ENCODE data around the gene ABHD15.

The ABHD15 gene

GRCh38 chr17:29582254-29582765 is 15.5 kb upstream of the ABHD15 start:
- no peak for DNase-seq (ENCODE audit: low spot score)

GRCh38 chr17:29581583-29582253 is 14.9 kb upstream of the ABHD15 start:
- no peak for DNase-seq (ENCODE audit: low spot score)

GRCh38 chr17:29579866-29580771 is 13.3 kb upstream of the ABHD15 start:
- DNase-seq (ENCODE audit: low spot score), result peak; percentile 96

GRCh38 chr17:29578626-29579485 is 12.0 kb upstream of the ABHD15 start:
- no peak for DNase-seq (ENCODE audit: low spot score)

DNA sequence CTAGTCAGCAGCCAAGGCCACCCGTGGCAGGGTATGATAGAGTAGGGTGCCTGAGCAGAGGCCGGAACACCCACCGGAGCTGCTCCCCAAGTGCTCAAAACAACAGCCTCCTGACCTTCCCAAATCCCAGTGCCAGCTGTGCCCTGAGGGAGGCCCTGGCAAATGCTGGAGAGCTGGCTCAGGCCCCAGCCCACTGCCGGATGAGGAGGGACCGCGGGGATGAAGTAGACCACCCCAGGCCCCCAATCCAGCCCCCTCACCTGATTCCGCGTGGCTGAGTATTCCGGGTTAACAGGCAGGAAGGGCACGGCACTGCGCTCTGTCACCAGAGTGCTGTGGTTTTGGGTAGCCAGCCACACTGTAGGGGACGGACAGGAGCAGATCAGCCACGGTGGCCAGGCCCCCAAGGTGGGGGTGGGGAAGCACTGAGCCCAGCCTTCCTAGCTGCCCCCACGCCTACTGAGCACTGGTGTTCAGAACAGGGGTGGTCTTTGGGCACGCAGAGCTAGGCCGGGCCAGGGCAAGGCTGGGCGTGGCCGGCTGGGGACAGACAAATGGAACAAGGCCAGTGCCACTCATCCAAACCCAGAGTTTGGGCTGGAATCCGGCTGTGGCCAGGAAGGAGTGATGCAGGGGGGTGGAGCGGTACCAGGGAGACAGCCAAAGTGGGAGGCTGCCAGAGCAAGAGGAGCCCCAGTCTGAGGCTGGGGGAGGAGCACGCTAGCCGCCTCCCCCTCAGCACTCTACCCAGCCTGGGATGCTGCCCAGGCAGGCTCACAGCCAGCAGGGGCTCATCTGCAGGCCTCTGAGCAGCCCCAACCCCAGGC is 10.8 kb upstream of the ABHD15 start:
- DNase-seq (ENCODE audit: low spot score), result no peak

GRCh38 chr17:29577001-29577370 is 10.1 kb upstream of the ABHD15 start:
- no peak for DNase-seq (ENCODE audit: low spot score)

- DNase-seq (ENCODE audit: low spot score), result no peak
These were observed 9.6 kb upstream of the ABHD15 start for GRCh38 chr17:29576214-29577000.

DNA sequence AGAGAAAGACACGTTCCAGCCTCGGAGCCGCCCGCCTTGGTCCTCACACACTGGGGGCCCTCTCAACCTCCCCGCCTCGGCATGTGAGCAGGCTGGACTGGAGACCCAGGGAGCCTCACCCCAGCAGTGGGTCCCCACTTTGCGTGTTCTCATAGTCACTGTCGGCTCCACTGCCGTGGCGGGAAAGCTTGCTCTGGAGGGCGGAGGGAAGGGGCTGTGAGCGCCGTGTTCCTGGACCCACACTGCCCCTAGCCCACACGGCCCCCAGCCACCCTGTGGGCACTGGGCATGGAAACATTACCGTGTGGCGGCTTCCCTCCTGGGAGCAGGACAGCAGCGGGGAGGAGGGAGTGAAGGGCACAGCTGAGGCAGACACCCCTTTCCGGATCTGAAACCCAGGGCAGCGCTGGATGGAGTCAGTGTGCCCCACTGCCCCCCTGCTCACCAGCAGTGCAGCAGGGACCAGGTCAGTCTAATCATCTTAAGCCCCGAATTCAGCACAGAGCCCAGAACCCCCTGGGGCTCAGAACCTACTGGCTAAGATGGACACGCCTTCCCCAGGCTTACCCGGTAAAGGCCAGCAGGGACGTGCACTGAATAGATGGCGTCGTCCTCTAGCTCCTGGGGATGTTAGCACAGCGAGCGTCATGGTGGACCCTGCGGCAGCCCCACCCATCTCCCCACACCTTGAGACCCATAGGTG is 8.8 kb upstream of the ABHD15 start:
- no peak for DNase-seq (ENCODE audit: low spot score)

GRCh38 chr17:29574732-29575510 is 8.1 kb upstream of the ABHD15 start:
- no peak for DNase-seq (ENCODE audit: low spot score)

DNA sequence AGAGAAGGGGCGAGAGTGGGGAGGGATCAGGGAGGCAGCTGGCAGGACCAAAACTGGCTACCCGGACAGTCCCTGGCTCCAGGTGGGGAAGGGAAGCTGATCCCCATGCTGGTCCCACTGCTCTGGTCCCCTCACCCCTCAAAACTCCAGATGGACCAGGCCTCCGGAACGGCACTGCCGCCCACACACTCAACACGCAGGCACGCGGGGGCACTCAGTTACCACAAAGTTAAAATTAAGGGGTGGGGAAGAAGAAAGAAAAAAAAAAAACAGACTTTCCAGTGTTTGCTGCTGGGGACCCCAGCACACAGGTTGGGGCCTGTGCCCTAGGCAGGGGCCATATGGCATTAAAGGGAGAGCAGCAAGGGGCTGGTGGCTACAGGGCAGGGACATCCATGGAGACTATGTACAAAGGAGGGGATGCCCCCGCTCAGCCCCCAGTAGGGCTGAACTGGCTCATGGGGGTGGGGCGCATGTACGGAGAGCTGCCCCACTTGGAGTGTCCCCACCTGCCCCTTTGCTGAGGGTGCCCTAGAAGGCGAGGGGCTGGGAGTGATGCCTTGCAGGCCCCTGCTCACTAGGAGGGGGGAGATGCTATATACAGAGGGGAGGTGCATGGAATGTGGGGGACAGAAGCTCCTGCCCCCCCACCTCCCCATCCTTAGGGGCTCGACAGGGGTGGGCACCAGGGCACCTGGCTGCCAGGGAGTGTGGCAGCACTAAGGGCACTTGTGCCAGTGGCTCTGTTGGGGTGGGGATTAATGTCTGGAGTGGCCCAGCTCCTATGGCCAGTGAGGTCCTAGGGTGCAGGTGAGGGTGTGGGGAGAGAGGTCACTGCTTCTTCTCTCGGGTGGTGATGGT is 7.3 kb upstream of the ABHD15 start:
- DNase-seq (ENCODE audit: low spot score), result no peak

- DNase-seq (ENCODE audit: low spot score), result no peak
These were observed 6.7 kb upstream of the ABHD15 start for GRCh38 chr17:29573558-29573869.

DNA sequence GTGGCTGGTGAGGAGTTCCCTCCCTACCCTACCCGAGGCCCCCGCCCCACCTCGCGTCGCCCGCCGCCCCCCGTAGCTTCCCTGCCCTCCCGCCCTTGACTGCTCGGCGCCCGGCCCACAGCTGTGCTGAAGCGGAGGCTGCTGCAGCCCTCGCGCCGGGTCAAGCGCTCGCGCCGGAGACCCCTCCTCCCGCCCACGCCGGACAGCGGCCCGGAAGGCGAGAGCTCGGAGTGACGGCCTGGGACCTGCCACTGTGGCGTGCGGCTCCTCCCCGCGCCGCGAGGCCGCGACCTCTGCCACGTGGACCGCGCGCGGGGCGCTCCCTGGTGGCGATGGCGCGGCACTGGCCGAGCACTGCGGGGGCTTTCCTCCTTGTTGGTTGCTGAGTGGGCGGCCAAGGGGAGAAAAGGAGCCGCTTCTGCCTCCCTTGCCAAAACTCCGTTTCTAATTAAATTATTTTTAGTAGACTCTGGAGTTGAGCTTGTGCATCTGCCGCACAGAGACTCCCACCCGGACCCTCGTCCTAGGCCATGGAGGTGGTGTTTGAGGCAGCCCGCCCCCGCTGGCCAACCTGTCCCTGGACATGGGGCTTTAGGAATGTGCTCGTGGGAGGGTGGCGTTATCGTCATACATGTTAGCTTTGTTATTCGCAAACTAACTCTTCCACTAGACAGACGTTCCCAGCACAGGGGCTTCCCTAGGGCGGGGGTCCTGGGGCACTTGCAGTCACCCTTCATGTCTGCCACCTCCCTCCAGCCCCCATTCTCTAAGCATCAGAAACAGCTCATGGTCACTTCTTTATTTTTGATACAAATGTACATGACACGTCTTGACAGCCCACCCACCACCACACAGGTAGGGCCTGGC is 6.1 kb upstream of the ABHD15 start:
- peak; percentile 77 for DNase-seq (ENCODE audit: low spot score)

DNA sequence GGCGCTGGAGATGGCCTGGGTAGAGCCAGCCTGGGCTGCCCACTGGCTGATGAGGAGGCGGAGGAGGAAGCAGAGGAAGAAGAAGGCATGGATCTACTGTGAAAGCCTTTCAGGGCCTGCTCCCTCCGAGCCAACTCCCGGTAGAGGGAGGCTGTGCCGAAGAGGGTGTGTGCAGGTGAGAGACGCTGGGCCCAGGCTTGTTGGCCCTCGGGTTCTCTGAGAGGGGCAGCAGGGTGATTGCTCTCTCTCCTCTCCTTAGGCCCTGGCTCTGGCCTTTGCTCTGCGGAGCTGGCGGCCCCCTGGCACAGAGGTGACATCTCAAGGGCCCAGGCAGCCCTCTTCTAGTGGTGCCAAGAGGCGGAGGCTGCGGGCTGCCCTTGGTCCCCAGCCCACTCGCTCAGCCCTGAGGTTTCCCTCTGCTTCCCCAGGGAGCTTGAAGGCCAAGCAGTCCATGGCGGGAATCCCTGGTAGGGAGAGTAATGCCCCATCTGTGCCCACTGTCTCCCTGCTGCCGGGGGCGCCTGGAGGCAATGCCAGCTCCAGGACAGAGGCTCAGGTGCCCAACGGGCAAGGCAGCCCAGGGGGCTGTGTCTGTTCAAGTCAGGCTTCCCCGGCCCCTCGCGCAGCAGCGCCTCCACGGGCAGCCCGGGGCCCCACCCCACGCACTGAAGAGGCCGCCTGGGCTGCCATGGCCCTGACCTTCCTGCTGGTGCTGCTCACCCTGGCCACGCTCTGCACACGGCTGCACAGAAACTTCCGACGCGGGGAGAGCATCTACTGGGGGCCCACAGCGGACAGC is 5.2 kb upstream of the ABHD15 start:
- peak; percentile 39 for DNase-seq (ENCODE audit: low spot score)

GRCh38 chr17:29571486-29571882 is 4.6 kb upstream of the ABHD15 start:
- DNase-seq (ENCODE audit: low spot score), result peak; percentile 24

- peak; percentile 28 for DNase-seq (ENCODE audit: low spot score)
These were observed 3.7 kb upstream of the ABHD15 start for GRCh38 chr17:29570521-29570920.

DNA sequence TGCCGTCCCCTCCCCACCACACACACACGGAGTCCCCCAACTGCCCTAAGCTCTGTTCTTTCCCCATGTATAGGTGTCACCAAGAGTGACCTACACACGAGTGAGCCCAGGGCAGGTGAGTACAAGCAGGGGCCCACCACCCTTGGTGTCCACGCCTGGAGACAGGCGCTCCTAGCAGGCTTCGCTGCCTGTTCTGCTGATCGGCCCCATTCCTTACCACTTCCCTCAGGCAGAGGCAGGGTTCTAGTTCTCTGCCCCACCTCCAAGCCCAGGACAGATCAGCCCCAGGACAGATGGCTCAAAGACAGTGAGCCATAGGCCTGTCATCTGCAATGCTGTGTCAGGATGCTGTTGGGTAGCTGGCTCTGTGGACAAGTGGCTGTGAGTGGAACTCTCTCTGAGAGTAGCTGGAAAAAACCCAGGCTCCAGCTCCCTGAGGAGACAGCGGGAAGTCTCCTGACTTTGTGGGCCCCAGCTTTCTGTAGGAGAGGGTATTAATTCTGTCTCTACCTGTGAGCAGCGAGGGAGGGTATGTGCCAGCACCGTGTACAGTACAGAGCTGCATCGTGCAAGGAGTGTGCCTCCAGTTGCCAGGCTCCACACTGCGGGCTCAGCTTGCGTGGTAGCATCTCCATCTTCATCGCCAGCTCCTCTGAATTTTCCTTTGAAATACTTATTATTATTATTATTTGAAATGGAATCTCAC is 2.6 kb upstream of the ABHD15 start:
- DNase-seq (ENCODE audit: low spot score), result peak; percentile 41
